HEK293T (cell line): ENCODE measurements around the gene GRAMD4.

Experiments used
- BHLHE40 ChIP-seq: fragments of 450-650 bp; IDR thresholded peaks from 2 replicates; pipeline ENCODE4 v1.6.1; 2016; ENCODE audit warnings: mild to moderate bottlenecking, moderate library complexity, borderline replicate concordance
- ELF4 ChIP-seq: fragments of 450-650 bp; IDR thresholded peaks from 2 replicates; pipeline ENCODE4 v1.6.1; 2017; ENCODE audit warnings: antibody characterized with exemption
- FOXA1 ChIP-seq: fragments of 450-650 bp; IDR thresholded peaks from 2 replicates; pipeline ENCODE4 v1.6.1; 2016; ENCODE audit warnings: mild to moderate bottlenecking
- FOXK2 ChIP-seq: fragments of 450-650 bp; IDR thresholded peaks from 2 replicates; pipeline ENCODE4 v1.6.1; 2016; ENCODE audit warnings: mild to moderate bottlenecking
- FOXM1 ChIP-seq: fragments of 450-650 bp; IDR thresholded peaks from 2 replicates; pipeline ENCODE4 v1.6.1; 2017; ENCODE audit warnings: mild to moderate bottlenecking, borderline replicate concordance
- HDGF ChIP-seq: fragments of 450-650 bp; IDR thresholded peaks from 2 replicates; pipeline ENCODE4 v1.6.1; 2017; ENCODE audit warnings: antibody characterized with exemption, borderline replicate concordance
- L3MBTL2 ChIP-seq: fragments of 450-650 bp; conservative IDR thresholded peaks from 2 replicates; pipeline ENCODE4 v1.6.1; 2016; ENCODE audit warnings: mild to moderate bottlenecking
- LEF1 ChIP-seq: fragments of 450-650 bp; IDR thresholded peaks from 2 replicates; pipeline ENCODE4 v1.6.1; 2017; ENCODE audit warnings: mild to moderate bottlenecking, borderline replicate concordance
- NFRKB ChIP-seq: fragments of 450-650 bp; IDR thresholded peaks from 2 replicates; pipeline ENCODE4 v1.6.1; 2016; ENCODE audit warnings: mild to moderate bottlenecking, moderate library complexity
- PKNOX1 ChIP-seq: fragments of 450-650 bp; IDR thresholded peaks from 2 replicates; pipeline ENCODE4 v1.6.1; 2016
- SP1 ChIP-seq: fragments of 450-650 bp; IDR thresholded peaks from 2 replicates; pipeline ENCODE4 v1.6.1; 2017
- SUZ12 ChIP-seq: fragments of 450-650 bp; IDR thresholded peaks from 2 replicates; pipeline ENCODE4 v1.6.1; 2016; ENCODE audit warnings: mild to moderate bottlenecking
- TARDBP ChIP-seq: fragments of 450-650 bp; IDR thresholded peaks from 2 replicates; pipeline ENCODE4 v1.6.1; 2016
- ZNF384 ChIP-seq: fragments of 450-650 bp; IDR thresholded peaks from 2 replicates; pipeline ENCODE4 v1.6.1; 2016

DNA sequence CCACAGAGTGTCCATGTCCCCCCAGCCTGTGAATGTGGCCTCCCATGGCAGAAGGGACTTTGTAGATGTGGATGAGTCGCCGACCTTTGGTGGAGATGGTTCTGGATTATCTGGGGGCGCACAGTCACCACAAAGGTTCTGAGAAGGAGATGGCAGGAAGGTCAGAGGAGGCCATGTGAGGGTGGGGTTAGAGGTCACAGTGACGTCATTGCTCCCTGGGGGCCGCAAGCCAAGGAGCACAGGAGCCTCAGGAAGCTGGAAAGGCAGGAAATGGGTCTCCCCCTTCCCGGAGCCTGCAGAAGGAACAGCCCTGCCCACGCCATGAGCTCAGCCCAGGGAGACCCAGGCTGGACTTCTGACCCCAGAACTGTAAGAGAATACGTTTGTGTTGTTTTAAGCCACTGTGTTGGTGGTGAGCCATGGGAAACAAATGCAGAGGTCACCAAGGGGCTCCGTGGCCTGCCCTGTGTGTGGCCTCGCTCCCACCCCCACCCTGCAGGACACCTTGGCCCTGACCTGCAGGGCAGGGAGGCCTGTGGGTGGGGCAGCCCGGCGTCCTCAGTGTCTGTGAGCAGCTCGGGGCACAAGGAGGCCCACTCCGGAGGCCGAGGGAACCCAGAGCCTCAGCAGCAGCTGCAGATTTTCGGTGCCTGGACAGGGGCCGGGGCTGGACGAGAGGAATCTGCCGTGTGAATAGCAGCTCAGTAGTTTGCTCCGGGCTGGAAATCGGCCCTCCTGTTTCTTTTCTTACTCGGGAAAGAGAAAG lies 32.1 kb downstream of the GRAMD4 start:
- TF ChIP-seq SP1 (no peak), FOXK2 (no peak), FOXM1 (no peak), SUZ12 (no peak), PKNOX1 (no peak), FOXA1 (no peak), ELF4 (no peak), BHLHE40 (no peak), NFRKB (no peak), TARDBP (no peak), ZNF384 (no peak), HDGF (no peak), L3MBTL2 (no peak), LEF1 (no peak)
